GM06990 (cell line): ENCODE data around the gene FBXL22.

Source experiments
- DNase-seq: peaks from one replicate; pipeline ENCODE4 v3.0.0-alpha.2; 2011; ENCODE audit not compliant: insufficient read length; ENCODE audit errors: extremely low read depth
- H3K27me3 ChIP-seq: replicated peaks from 2 replicates; pipeline ENCODE4 v1.6.0; 2011; ENCODE audit warnings: low read length; ENCODE audit not compliant: control insufficient read depth, insufficient read depth
- H3K36me3 ChIP-seq: 2 replicates; pipeline ENCODE4 v1.5.1; 2011; ENCODE audit warnings: low read length; ENCODE audit not compliant: control insufficient read depth, insufficient read depth
- H3K4me3 ChIP-seq: replicated peaks from 2 replicates; pipeline ENCODE4 v1.5.1; 2011; ENCODE audit warnings: low read depth, mild to moderate bottlenecking, control low read depth, low read length
- CTCF ChIP-seq: IDR thresholded peaks from 2 replicates; pipeline ENCODE4 v1.5.1; 2011; ENCODE audit warnings: low read length, control low read depth, mild to moderate bottlenecking, inconsistent platforms; ENCODE audit not compliant: insufficient read depth, poor library complexity, severe bottlenecking

FBXL22 gene

GRCh38 chr15:63640146-63640545, 43.0 kb downstream of the FBXL22 start:
- no peak overlapping the region for H3K4me3 ChIP-seq
- no peak for DNase-seq
- no peaks in the 10 kb centered on the region for H3K27me3 ChIP-seq
- peaks cover 17% of the 10 kb centered on the region for H3K36me3 ChIP-seq
- no peak for TF ChIP-seq CTCF
